Measurements from ENCODE around the gene GATA5.

The GATA5 gene

GRCh38 chr20:62430311-62430853 is 45.4 kb downstream of the GATA5 start:
- CTCF ChIA-PET, result no interaction called here
- no peak overlapping the region for H3K27ac ChIP-seq (ENCODE audit: extremely low read depth, low read depth, low read length)
- H3K9me3 ChIP-seq (ENCODE audit: control insufficient read depth, insufficient read depth, low read depth, low read length), result no peaks in the 10 kb centered on the region
- H3K4me3 ChIP-seq (ENCODE audit: low read depth, low read length), result no peak overlapping the region
- POLR2A ChIA-PET, result no interaction called here
- TF ChIP-seq GLI4 (tag by site-specific recombination; IDR thresholded peaks at IDR 0.05), result no peak
- TF ChIP-seq ZNF558 (tag by site-specific recombination; IDR thresholded peaks at IDR 0.05), result no peak
- no peak for TF ChIP-seq ZBTB17 (tag by site-specific recombination; IDR thresholded peaks at IDR 0.05)
- TF ChIP-seq GLI2 (tag by site-specific recombination; IDR thresholded peaks at IDR 0.05; ENCODE audit: borderline replicate concordance, low read depth), result no peak
- TF ChIP-seq ZNF155 (tag by site-specific recombination; IDR thresholded peaks at IDR 0.05), result no peak
- no peak for TF ChIP-seq GLIS2 (tag by site-specific recombination; IDR thresholded peaks at IDR 0.05)
- no peak for TF ChIP-seq ZNF157 (tag by site-specific recombination; IDR thresholded peaks at IDR 0.05)
- TF ChIP-seq ZNF311 (tag by site-specific recombination; IDR thresholded peaks at IDR 0.05; ENCODE audit: borderline replicate concordance), result no peak
- no peak for TF ChIP-seq ZNF791 (tag by site-specific recombination; IDR thresholded peaks at IDR 0.05)
- TF ChIP-seq ZBTB48 (tag by site-specific recombination; IDR thresholded peaks at IDR 0.05), result no peak
- no peak for TF ChIP-seq ZNF670 (tag by site-specific recombination; IDR thresholded peaks at IDR 0.05; ENCODE audit: low read depth)
- no peak for TF ChIP-seq ZNF571 (tag by site-specific recombination; IDR thresholded peaks at IDR 0.05)
- TF ChIP-seq ZNF211 (tag by site-specific recombination; IDR thresholded peaks at IDR 0.05; ENCODE audit: low read depth), result no peak
- no peak for TF ChIP-seq ZSCAN18 (tag by site-specific recombination; IDR thresholded peaks at IDR 0.05)
- no peak for TF ChIP-seq SALL2 (tag by site-specific recombination; IDR thresholded peaks at IDR 0.05; ENCODE audit: borderline replicate concordance)
- TF ChIP-seq ZNF423 (tag by site-specific recombination; IDR thresholded peaks at IDR 0.05), result no peak
- TF ChIP-seq ZFP37 (tag by site-specific recombination; IDR thresholded peaks at IDR 0.05), result no peak
- TF ChIP-seq ZNF48 (tag by site-specific recombination; IDR thresholded peaks at IDR 0.05), result no peak
- no peak for TF ChIP-seq ZNF629 (tag by site-specific recombination; IDR thresholded peaks at IDR 0.05)
- TF ChIP-seq ZNF10 (tag by site-specific recombination; IDR thresholded peaks at IDR 0.05), result no peak
- H3K36me3 ChIP-seq (ENCODE audit: control insufficient read depth in 2 of 2, insufficient read depth in 1 of 2, low read length in 2 of 2), result no peaks in the 10 kb centered on the region
- no peaks in the 10 kb centered on the region for H3K4me1 ChIP-seq (ENCODE audit: control insufficient read depth, insufficient read depth, low read length)

GRCh38 chr20:62429455-62430310 is 46.1 kb downstream of the GATA5 start:
- POLR2A ChIA-PET, result no interaction called here
- TF ChIP-seq ZFP41 (tag by site-specific recombination; IDR thresholded peaks at IDR 0.05; ENCODE audit: borderline replicate concordance) (no peak), EGR2 (tag by site-specific recombination; IDR thresholded peaks at IDR 0.05; ENCODE audit: low read depth) (0 out of 2 replicates have a peak, but pooled peaks have one; percentile 29), ZFHX2 (tag by site-specific recombination; conservative IDR thresholded peaks at IDR 0.05) (0 out of 2 replicates have a peak, but pooled peaks have one; percentile 19), ZBTB48 (tag by site-specific recombination; IDR thresholded peaks at IDR 0.05) (no peak), ZNF704 (tag by site-specific recombination; IDR thresholded peaks at IDR 0.05) (no peak), ZBTB8A (tag by site-specific recombination; IDR thresholded peaks at IDR 0.05) (peak; percentile 17; the same call in 1 of the 2 replicates)
- CTCF ChIA-PET, result interaction anchor here (0.6 kb wide), 1 partner anchor 379 kb away, joined by 3 read pairs; no protein-coding TSS in a partner anchor
- Histone ChIP-seq H3K4me1 (ENCODE audit: control insufficient read depth, insufficient read depth, low read length) (no peaks in the 10 kb centered on the region), H3K27ac (ENCODE audit: extremely low read depth, low read depth, low read length) (no peak overlapping the region), H3K4me3 (ENCODE audit: low read depth, low read length) (no peak overlapping the region), H3K9me3 (ENCODE audit: control insufficient read depth, insufficient read depth, low read depth, low read length) (no peaks in the 10 kb centered on the region), H3K36me3 (ENCODE audit: control insufficient read depth in 2 of 2, insufficient read depth in 1 of 2, low read length in 2 of 2) (no peaks in the 10 kb centered on the region)

Measured in HEK293 (cell line).